ENCODE results near the gene ZNF672. TPM values are rescaled to one million over a fixed set of nuclear protein-coding genes. Genes with fewer than 3 reads are reported as not detected.

Gene ZNF672
- total and polyA plus RNA-seq, 2 of the 13 experiments (the other 11 are each of a cell fraction or from before 2014, with no cell fraction given) = 17.2 to 22.9 TPM

DNA sequence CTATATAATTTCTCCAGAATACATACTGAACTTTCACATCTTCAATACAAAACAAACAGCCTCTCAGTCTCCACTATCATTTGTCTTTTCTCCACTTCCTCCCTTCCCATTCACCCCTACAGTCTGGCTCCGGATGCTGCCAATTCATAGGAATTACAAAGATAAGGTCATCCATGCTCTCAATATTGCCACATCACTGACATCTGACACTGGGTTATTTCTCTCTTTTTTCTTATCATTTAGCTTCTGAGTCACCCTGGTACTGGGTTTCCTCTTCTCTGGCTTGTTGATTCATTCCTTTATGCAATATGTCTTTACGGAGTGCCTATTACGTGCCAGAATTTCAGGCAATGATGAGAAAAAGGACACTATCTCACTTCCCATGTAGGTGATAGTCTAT lies 9.2 kb upstream of the ZNF672 start (continued):
- TF ChIP-seq ZNF619 (CRISPR knock-in tag; IDR thresholded peaks at IDR 0.05) (no peak), ZMYM3 (CRISPR knock-in tag; IDR thresholded peaks at IDR 0.05) (no peak), REL (CRISPR knock-in tag; conservative IDR thresholded peaks at IDR 0.05) (no peak), TCF7L2 (IDR thresholded peaks at IDR 0.05; ENCODE audit: low read depth, low read length) (no peak), KMT2A (CRISPR knock-in tag; IDR thresholded peaks at IDR 0.05) (no peak), HNF4G (IDR thresholded peaks at IDR 0.05; ENCODE audit: borderline replicate concordance, low read depth, low read length) (no peak), HNF4G (CRISPR knock-in tag; IDR thresholded peaks at IDR 0.05; ENCODE audit: borderline replicate concordance, low read depth) (no peak), SMARCC2 (IDR thresholded peaks at IDR 0.05) (no peak), ARHGAP35 (CRISPR knock-in tag; IDR thresholded peaks at IDR 0.05; ENCODE audit: borderline replicate concordance) (no peak), KAT7 (CRISPR knock-in tag; IDR thresholded peaks at IDR 0.05; ENCODE audit: borderline replicate concordance) (no peak), EEA1 (CRISPR knock-in tag; IDR thresholded peaks at IDR 0.05; ENCODE audit: borderline replicate concordance) (no peak), NFRKB (IDR thresholded peaks at IDR 0.05) (no peak), MTA3 (CRISPR knock-in tag; IDR thresholded peaks at IDR 0.05) (no peak), ZNF282 (IDR thresholded peaks at IDR 0.05; ENCODE audit: partially characterized antibody) (no peak), KDM4B (CRISPR knock-in tag; IDR thresholded peaks at IDR 0.05) (no peak), RAD21 (CRISPR knock-in tag; IDR thresholded peaks at IDR 0.05) (no peak), IKZF4 (CRISPR knock-in tag; IDR thresholded peaks at IDR 0.05; ENCODE audit: borderline replicate concordance, low read depth, not compliant biosample characterization) (no peak), ZFAT (CRISPR knock-in tag; conservative IDR thresholded peaks at IDR 0.05) (no peak), MATR3 (CRISPR knock-in tag; IDR thresholded peaks at IDR 0.05) (no peak)
- TF ChIP-seq, protein P1, sequence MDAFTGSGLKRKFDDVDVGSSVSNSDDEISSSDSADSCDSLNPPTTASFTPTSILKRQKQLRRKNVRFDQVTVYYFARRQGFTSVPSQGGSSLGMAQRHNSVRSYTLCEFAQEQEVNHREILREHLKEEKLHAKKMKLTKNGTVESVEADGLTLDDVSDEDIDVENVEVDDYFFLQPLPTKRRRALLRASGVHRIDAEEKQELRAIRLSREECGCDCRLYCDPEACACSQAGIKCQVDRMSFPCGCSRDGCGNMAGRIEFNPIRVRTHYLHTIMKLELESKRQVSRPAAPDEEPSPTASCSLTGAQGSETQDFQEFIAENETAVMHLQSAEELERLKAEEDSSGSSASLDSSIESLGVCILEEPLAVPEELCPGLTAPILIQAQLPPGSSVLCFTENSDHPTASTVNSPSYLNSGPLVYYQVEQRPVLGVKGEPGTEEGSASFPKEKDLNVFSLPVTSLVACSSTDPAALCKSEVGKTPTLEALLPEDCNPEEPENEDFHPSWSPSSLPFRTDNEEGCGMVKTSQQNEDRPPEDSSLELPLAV (CRISPR knock-in tag; conservative IDR thresholded peaks at IDR 0.05; ENCODE audit: low read depth) = no peak
- TF ChIP-seq, protein P2, sequence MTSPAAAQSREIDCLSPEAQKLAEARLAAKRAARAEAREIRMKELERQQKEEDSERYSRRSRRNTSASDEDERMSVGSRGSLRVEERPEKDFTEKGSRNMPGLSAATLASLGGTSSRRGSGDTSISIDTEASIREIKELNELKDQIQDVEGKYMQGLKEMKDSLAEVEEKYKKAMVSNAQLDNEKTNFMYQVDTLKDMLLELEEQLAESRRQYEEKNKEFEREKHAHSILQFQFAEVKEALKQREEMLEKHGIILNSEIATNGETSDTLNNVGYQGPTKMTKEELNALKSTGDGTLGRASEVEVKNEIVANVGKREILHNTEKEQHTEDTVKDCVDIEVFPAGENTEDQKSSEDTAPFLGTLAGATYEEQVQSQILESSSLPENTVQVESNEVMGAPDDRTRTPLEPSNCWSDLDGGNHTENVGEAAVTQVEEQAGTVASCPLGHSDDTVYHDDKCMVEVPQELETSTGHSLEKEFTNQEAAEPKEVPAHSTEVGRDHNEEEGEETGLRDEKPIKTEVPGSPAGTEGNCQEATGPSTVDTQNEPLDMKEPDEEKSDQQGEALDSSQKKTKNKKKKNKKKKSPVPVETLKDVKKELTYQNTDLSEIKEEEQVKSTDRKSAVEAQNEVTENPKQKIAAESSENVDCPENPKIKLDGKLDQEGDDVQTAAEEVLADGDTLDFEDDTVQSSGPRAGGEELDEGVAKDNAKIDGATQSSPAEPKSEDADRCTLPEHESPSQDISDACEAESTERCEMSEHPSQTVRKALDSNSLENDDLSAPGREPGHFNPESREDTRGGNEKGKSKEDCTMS (CRISPR knock-in tag; conservative IDR thresholded peaks at IDR 0.05) = no peak
- TF ChIP-seq, protein P3, sequence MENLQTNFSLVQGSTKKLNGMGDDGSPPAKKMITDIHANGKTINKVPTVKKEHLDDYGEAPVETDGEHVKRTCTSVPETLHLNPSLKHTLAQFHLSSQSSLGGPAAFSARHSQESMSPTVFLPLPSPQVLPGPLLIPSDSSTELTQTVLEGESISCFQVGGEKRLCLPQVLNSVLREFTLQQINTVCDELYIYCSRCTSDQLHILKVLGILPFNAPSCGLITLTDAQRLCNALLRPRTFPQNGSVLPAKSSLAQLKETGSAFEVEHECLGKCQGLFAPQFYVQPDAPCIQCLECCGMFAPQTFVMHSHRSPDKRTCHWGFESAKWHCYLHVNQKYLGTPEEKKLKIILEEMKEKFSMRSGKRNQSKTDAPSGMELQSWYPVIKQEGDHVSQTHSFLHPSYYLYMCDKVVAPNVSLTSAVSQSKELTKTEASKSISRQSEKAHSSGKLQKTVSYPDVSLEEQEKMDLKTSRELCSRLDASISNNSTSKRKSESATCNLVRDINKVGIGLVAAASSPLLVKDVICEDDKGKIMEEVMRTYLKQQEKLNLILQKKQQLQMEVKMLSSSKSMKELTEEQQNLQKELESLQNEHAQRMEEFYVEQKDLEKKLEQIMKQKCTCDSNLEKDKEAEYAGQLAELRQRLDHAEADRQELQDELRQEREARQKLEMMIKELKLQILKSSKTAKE (CRISPR knock-in tag; IDR thresholded peaks at IDR 0.05; ENCODE audit: borderline replicate concordance) = no peak
- TF ChIP-seq, protein P4, sequence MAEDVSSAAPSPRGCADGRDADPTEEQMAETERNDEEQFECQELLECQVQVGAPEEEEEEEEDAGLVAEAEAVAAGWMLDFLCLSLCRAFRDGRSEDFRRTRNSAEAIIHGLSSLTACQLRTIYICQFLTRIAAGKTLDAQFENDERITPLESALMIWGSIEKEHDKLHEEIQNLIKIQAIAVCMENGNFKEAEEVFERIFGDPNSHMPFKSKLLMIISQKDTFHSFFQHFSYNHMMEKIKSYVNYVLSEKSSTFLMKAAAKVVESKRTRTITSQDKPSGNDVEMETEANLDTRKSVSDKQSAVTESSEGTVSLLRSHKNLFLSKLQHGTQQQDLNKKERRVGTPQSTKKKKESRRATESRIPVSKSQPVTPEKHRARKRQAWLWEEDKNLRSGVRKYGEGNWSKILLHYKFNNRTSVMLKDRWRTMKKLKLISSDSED (CRISPR knock-in tag; IDR thresholded peaks at IDR 0.05) = no peak
- TF ChIP-seq, protein P5, sequence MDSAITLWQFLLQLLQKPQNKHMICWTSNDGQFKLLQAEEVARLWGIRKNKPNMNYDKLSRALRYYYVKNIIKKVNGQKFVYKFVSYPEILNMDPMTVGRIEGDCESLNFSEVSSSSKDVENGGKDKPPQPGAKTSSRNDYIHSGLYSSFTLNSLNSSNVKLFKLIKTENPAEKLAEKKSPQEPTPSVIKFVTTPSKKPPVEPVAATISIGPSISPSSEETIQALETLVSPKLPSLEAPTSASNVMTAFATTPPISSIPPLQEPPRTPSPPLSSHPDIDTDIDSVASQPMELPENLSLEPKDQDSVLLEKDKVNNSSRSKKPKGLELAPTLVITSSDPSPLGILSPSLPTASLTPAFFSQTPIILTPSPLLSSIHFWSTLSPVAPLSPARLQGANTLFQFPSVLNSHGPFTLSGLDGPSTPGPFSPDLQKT (CRISPR knock-in tag; IDR thresholded peaks at IDR 0.05; ENCODE audit: borderline replicate concordance) = no peak

Measured in HepG2 (cell line).